ENCODE measurements around the gene WASF2. TPM values are rescaled to one million over a fixed set of nuclear protein-coding genes. Genes with fewer than 3 reads are reported as not detected.
A peak's percentile ranks its signal among the peaks of the same experiment; 100 is the strongest.

Gene WASF2
- total RNA-seq, 1 donor from 2014 or later: 189 TPM

- DNase-seq (ENCODE audit: extremely low spot score, unreplicated experiment): no peak
- Mint-ChIP-seq H3K36me3 (ENCODE audit: unreplicated experiment) (no peaks in the 10 kb centered on the region), H3K27ac (ENCODE audit: unreplicated experiment) (no peak overlapping the region), H3K9me3 (ENCODE audit: unreplicated experiment) (no peaks in the 10 kb centered on the region), H3K4me1 (ENCODE audit: unreplicated experiment) (peaks cover 38% of the 10 kb centered on the region), H3K27me3 (ENCODE audit: unreplicated experiment) (no peaks in the 10 kb centered on the region), H3K4me3 (ENCODE audit: unreplicated experiment) (no peak overlapping the region)
- TF ChIP-seq CTCF (IDR thresholded peaks at IDR 0.05): no peak
These were observed 9.2 kb upstream of the WASF2 start for GRCh38 chr1:27499142-27499541.

GRCh38 chr1:27496604-27497155 is 6.7 kb upstream of the WASF2 start:
- no peak for DNase-seq (ENCODE audit: extremely low spot score, unreplicated experiment)
- no peaks in the 10 kb centered on the region for H3K36me3 Mint-ChIP-seq (ENCODE audit: unreplicated experiment)
- no peak overlapping the region for H3K27ac Mint-ChIP-seq (ENCODE audit: unreplicated experiment)
- no peaks in the 10 kb centered on the region for H3K27me3 Mint-ChIP-seq (ENCODE audit: unreplicated experiment)
- TF ChIP-seq CTCF (IDR thresholded peaks at IDR 0.05): peak; percentile 40
- peaks cover 28% of the 10 kb centered on the region for H3K4me1 Mint-ChIP-seq (ENCODE audit: unreplicated experiment)
- H3K9me3 Mint-ChIP-seq (ENCODE audit: unreplicated experiment): no peaks in the 10 kb centered on the region
- H3K4me3 Mint-ChIP-seq (ENCODE audit: unreplicated experiment): no peak overlapping the region

GRCh38 chr1:27492796-27493195 is 2.8 kb upstream of the WASF2 start:
- Mint-ChIP-seq H3K9me3 (ENCODE audit: unreplicated experiment) (no peaks in the 10 kb centered on the region), H3K36me3 (ENCODE audit: unreplicated experiment) (no peaks in the 10 kb centered on the region), H3K4me3 (ENCODE audit: unreplicated experiment) (no peak overlapping the region), H3K27me3 (ENCODE audit: unreplicated experiment) (no peaks in the 10 kb centered on the region), H3K4me1 (ENCODE audit: unreplicated experiment) (peaks cover 37% of the 10 kb centered on the region), H3K27ac (ENCODE audit: unreplicated experiment) (peak overlapping the region; percentile 75)
- no peak for DNase-seq (ENCODE audit: extremely low spot score, unreplicated experiment)
- TF ChIP-seq CTCF (IDR thresholded peaks at IDR 0.05): no peak

- H3K36me3 Mint-ChIP-seq (ENCODE audit: unreplicated experiment): no peaks in the 10 kb centered on the region
- no peaks in the 10 kb centered on the region for H3K27me3 Mint-ChIP-seq (ENCODE audit: unreplicated experiment)
- no peak for TF ChIP-seq CTCF (IDR thresholded peaks at IDR 0.05)
- H3K4me1 Mint-ChIP-seq (ENCODE audit: unreplicated experiment): peaks cover 36% of the 10 kb centered on the region
- no peak overlapping the region for H3K4me3 Mint-ChIP-seq (ENCODE audit: unreplicated experiment)
- DNase-seq (ENCODE audit: extremely low spot score, unreplicated experiment): no peak
- H3K27ac Mint-ChIP-seq (ENCODE audit: unreplicated experiment): peak overlapping the region; percentile 75
- H3K9me3 Mint-ChIP-seq (ENCODE audit: unreplicated experiment): no peaks in the 10 kb centered on the region
These were observed 2.1 kb upstream of the WASF2 start for GRCh38 chr1:27491748-27492700.

- no peak for TF ChIP-seq CTCF (IDR thresholded peaks at IDR 0.05)
- H3K27ac Mint-ChIP-seq (ENCODE audit: unreplicated experiment): peak overlapping the region; percentile 89
- peaks cover 36% of the 10 kb centered on the region for H3K4me1 Mint-ChIP-seq (ENCODE audit: unreplicated experiment)
- H3K4me3 Mint-ChIP-seq (ENCODE audit: unreplicated experiment): peak overlapping the region; percentile 94
- no peak for DNase-seq (ENCODE audit: extremely low spot score, unreplicated experiment)
- H3K27me3 Mint-ChIP-seq (ENCODE audit: unreplicated experiment): no peaks in the 10 kb centered on the region
- H3K9me3 Mint-ChIP-seq (ENCODE audit: unreplicated experiment): no peaks in the 10 kb centered on the region
- H3K36me3 Mint-ChIP-seq (ENCODE audit: unreplicated experiment): no peaks in the 10 kb centered on the region
These were observed 430 bp downstream of the WASF2 start for GRCh38 chr1:27489501-27489972.

Data from osteocyte (in vitro differentiated cells).